ENCODE measurements around the gene MTSS2. TPM values are rescaled to one million over a fixed set of nuclear protein-coding genes. Genes with fewer than 3 reads are reported as not detected.

The MTSS2 gene
- total and polyA plus RNA-seq, 2 experiments from 2014 or later: 1.6 to 19.6 TPM

DNA sequence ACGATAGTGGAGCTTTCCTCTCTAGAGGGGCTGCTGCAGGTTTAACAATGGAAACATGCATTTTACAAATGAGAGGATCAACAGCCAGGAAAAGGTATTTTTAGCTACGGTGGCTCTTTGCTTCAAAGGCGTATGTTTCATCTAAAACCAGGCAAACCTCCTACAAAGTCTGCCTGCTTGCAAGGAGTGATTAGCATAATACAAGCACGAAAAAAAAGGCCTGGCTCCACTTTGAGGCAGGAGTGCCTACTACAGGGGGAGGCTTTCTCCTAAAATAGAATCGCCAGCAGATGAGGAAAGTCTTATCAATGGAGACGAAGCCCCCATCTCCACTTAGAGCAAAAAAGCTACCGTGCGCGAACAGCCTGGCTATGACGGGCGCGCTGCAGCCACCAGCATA, 27.1 kb upstream of the MTSS2 start:
- peaks cover 36% of the 10 kb centered on the region for H3K4me1 ChIP-seq (ENCODE audit: insufficient read depth)

DNA sequence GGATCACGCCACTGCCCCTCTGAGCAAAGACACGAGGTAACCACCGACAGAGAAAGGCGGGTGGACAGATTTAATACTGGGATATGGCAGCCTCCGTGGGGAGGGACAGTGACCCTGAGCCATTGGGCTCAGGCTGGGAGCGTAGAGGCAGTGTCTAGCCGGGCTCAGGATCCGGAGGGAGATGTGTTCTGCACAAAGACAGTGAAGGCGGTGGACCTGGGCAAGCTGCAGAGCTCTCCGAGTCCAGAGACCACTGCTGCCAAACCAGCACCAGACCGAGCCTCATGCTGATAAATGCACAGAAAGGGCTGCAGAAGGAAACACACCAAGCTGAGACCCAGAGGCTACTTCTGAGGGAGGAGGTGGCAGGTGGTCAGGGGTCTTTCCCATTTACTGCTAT, 26.5 kb upstream of the MTSS2 start:
- H3F3A ChIP-seq (replicated peaks; ENCODE audit: low read depth): peaks cover 6% of the 10 kb centered on the region; the same call in 1 of the 2 replicates
- no peak overlapping the region for H3K27ac ChIP-seq (ENCODE audit: low read depth)
- no peak overlapping the region for H3K27ac Mint-ChIP-seq
- no peak overlapping the region for H3K4me3 Mint-ChIP-seq
- peaks cover 16% of the 10 kb centered on the region for H3K27me3 Mint-ChIP-seq (ENCODE audit: insufficient read depth, low read depth, poor library complexity)
- ATAC-seq (no peak), DNase-seq (ENCODE audit: low spot score) (no peak)
- H3K36me3 Mint-ChIP-seq (ENCODE audit: low read depth): no peaks in the 10 kb centered on the region
- H3K4me1 ChIP-seq (ENCODE audit: insufficient read depth): peaks cover 36% of the 10 kb centered on the region
- H3K4me3 ChIP-seq: no peak overlapping the region
- H4K20me1 ChIP-seq (replicated peaks; ENCODE audit: insufficient read depth): no peaks in the 10 kb centered on the region
- H3K4me2 ChIP-seq: peak overlapping the region; percentile 62; the same call in 1 of the 2 replicates
- no peaks in the 10 kb centered on the region for H3K9me2 ChIP-seq (ENCODE audit: insufficient read depth)
- H3K36me3 ChIP-seq (ENCODE audit: insufficient read depth): no peaks in the 10 kb centered on the region
- H3K79me2 ChIP-seq (replicated peaks; ENCODE audit: insufficient read depth): no peaks in the 10 kb centered on the region
- no peak overlapping the region for H2AFZ ChIP-seq
- H3K9me3 Mint-ChIP-seq: no peaks in the 10 kb centered on the region
- peaks cover 74% of the 10 kb centered on the region for H3K4me1 Mint-ChIP-seq
- H3K27me3 ChIP-seq (ENCODE audit: insufficient read depth): no peaks in the 10 kb centered on the region
- no peak for TF ChIP-seq ZNF331 (CRISPR knock-in tag; IDR thresholded peaks at IDR 0.05; ENCODE audit: low read depth)
- TF ChIP-seq NANOG (IDR thresholded peaks at IDR 0.05; ENCODE audit: borderline replicate concordance): no peak
- TF ChIP-seq JUNB (IDR thresholded peaks at IDR 0.05; ENCODE audit: unreplicated experiment): no peak
- no peak for TF ChIP-seq EZH2 (IDR thresholded peaks at IDR 0.05; ENCODE audit: low read depth, unreplicated experiment)
- TF ChIP-seq STAT1 (IDR thresholded peaks at IDR 0.05; ENCODE audit: unreplicated experiment): no peak
- no peak for TF ChIP-seq POLR2AphosphoS5 (IDR thresholded peaks at IDR 0.05; ENCODE audit: low read depth)
- no peak for TF ChIP-seq ZNF114 (CRISPR knock-in tag; IDR thresholded peaks at IDR 0.05)

More for the DNA sequence above, 27.1 kb upstream of the MTSS2 start:
- Mint-ChIP-seq H3K27ac (peak overlapping the region; percentile 36; the same call in 1 of the 2 replicates), H3K36me3 (ENCODE audit: low read depth) (no peaks in the 10 kb centered on the region), H3K4me1 (peaks cover 68% of the 10 kb centered on the region), H3K27me3 (ENCODE audit: insufficient read depth, low read depth, poor library complexity) (peaks cover 16% of the 10 kb centered on the region), H3K4me3 (no peak overlapping the region), H3K9me3 (no peaks in the 10 kb centered on the region)
- Histone ChIP-seq H3K4me2 (peak overlapping the region; percentile 62; the same call in 1 of the 2 replicates), H3K27me3 (ENCODE audit: insufficient read depth) (no peaks in the 10 kb centered on the region), H4K20me1 (replicated peaks; ENCODE audit: insufficient read depth) (no peaks in the 10 kb centered on the region), H3F3A (replicated peaks; ENCODE audit: low read depth) (peaks cover 6% of the 10 kb centered on the region; the same call in 1 of the 2 replicates), H2AFZ (no peak overlapping the region), H3K79me2 (replicated peaks; ENCODE audit: insufficient read depth) (no peaks in the 10 kb centered on the region), H3K36me3 (ENCODE audit: insufficient read depth) (no peaks in the 10 kb centered on the region), H3K27ac (ENCODE audit: low read depth) (peak overlapping the region; percentile 63; the same call in 1 of the 2 replicates), H3K4me3 (no peak overlapping the region), H3K9me2 (ENCODE audit: insufficient read depth) (no peaks in the 10 kb centered on the region)
- TF ChIP-seq ZNF114 (CRISPR knock-in tag; IDR thresholded peaks at IDR 0.05): no peak
- TF ChIP-seq, protein P1, sequence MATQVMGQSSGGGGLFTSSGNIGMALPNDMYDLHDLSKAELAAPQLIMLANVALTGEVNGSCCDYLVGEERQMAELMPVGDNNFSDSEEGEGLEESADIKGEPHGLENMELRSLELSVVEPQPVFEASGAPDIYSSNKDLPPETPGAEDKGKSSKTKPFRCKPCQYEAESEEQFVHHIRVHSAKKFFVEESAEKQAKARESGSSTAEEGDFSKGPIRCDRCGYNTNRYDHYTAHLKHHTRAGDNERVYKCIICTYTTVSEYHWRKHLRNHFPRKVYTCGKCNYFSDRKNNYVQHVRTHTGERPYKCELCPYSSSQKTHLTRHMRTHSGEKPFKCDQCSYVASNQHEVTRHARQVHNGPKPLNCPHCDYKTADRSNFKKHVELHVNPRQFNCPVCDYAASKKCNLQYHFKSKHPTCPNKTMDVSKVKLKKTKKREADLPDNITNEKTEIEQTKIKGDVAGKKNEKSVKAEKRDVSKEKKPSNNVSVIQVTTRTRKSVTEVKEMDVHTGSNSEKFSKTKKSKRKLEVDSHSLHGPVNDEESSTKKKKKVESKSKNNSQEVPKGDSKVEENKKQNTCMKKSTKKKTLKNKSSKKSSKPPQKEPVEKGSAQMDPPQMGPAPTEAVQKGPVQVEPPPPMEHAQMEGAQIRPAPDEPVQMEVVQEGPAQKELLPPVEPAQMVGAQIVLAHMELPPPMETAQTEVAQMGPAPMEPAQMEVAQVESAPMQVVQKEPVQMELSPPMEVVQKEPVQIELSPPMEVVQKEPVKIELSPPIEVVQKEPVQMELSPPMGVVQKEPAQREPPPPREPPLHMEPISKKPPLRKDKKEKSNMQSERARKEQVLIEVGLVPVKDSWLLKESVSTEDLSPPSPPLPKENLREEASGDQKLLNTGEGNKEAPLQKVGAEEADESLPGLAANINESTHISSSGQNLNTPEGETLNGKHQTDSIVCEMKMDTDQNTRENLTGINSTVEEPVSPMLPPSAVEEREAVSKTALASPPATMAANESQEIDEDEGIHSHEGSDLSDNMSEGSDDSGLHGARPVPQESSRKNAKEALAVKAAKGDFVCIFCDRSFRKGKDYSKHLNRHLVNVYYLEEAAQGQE (IDR thresholded peaks at IDR 0.05; ENCODE audit: unreplicated experiment): no peak
- TF ChIP-seq STAT1 (IDR thresholded peaks at IDR 0.05; ENCODE audit: unreplicated experiment): no peak
- no peak for TF ChIP-seq NANOG (IDR thresholded peaks at IDR 0.05; ENCODE audit: borderline replicate concordance)
- TF ChIP-seq EZH2phosphoT487 (IDR thresholded peaks at IDR 0.05; ENCODE audit: unreplicated experiment): no peak
- TF ChIP-seq ETS1 (IDR thresholded peaks at IDR 0.05): no peak
- no peak for TF ChIP-seq CREB1 (CRISPR knock-in tag; IDR thresholded peaks at IDR 0.05; ENCODE audit: low read depth)
- no peak for TF ChIP-seq EZH2 (IDR thresholded peaks at IDR 0.05; ENCODE audit: low read depth, unreplicated experiment)
- DNase-seq (ENCODE audit: low spot score) (no peak), ATAC-seq (no peak)

All from GM23338 (cell line).